Bone marrow (tissue), 2 donors: ENCODE results near the gene COG3.
A peak's percentile ranks its signal among the peaks of the same experiment; 100 is the strongest.

Experiments
- DNase-seq, 2 donors: peaks; one replicate each; lab custom pipeline; 2025; lab: John Stamatoyannopoulos, UW

COG3 gene

DNA sequence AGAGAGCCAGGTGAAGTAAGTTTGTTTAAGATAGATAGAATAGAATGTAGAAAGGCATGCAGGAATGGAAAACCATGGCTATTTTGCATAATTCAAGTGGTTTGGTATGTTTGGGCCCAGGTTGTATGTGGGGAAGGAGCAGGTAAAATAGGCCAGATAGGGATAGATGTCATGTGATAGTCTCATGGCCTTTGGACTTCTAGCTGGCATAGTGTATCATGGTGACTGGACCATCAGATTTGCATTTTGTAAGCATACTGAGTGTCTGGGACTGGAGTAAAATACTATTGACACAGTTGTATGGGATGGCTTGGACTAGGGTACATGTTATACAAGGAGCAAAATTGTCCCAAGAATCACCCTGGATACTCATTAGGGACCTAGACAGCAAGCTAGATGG is 38.9 kb downstream of the COG3 start:
- no peak for DNase-seq

DNA sequence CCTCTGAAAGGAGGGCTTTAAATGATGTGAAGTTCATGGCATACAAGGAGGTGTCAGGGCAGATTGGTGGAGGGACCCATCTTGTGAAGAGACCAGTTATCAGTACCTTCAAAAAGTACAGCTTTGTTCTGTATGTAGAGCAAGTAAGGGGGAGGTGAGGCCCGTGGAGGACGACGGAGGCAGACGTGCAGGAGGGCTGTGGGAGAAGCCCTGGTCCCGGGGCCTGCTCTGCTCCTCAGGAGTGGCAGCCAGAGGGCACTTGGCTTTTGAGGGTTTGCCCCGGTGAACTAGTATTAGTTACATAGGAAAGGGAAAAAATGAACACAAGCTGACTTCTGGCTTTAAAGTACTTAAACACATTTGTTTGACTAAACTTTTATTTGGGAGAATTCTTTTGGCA is 42.1 kb downstream of the COG3 start:
- no peak for DNase-seq

DNA sequence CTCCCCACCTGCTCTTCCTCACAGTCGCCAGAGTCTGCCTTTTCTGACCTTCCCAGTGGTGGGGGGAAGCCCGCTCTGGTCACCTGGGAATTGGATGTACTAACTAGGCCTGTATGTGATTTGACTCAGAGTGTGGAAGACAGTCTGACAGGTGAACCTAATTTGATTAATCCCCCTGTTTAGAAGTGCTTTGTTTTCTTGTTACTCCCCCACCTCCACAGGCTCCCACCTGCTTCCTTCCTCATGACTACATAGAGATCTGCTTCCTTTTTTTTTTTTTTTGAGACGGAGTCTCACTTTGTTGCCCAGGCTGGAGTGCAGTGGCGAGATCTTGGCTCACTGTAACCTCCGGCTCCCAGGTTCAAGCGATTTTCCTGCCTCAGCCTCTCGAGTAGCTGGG is 44.0 kb downstream of the COG3 start:
- DNase-seq, result no peak

DNA sequence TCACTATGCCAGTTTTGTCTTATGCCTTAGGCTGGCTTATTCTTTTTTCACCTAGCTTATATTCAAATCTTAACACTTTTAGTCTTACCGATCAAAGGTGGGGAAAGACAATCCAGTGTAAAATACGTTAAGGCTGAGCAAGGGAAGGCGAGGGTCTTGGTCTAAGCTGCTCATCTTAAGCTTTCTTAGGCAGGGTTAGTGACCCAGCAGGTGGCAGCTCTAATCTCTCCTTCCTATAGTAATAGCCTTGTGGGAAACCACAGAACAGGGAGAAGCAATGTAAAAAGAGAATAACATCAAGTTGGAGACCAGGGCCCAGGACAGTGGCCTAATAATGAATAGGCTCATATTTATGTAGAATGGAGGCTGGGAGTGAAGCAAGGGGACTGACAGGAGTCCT is 45.9 kb downstream of the COG3 start:
- no peak for DNase-seq

DNA sequence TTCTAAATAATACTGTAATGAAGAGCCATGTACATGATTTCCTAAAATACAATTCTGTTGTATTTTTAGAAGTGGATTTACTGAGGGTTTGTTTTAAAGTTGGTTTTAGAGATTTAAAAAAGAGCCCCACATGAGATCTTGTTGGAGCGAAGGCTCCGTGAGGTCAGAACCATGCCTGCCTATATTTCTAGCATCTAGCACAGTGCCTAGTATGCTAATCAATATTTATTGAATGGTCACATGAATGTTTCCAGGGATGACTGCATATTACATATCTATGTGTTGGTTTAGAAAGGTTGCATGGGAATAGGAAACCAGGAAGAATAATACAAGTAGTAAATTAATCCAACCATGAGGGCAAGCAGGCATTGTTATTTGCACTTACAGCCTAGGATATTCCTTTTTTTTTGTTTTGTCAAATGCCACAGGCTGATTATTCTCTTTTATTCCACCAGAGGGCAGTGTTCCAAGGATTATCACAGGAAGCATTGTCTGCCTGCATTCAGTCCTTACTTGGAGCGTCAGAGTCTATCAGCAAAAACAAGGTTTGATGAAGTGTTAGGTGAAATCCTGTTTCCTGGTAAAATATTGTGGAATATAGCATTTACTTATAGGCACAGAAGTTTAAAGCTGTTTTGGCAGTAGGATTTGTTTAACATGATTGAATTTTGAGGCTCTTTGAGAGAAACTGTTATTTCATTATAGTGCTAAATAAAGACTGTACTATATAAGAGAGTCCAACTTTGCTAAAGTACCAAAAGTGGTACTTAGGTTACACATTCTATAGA is 46.8 kb downstream of the COG3 start:
- peak in 1 of 2 donors; percentile 74 for DNase-seq

DNA sequence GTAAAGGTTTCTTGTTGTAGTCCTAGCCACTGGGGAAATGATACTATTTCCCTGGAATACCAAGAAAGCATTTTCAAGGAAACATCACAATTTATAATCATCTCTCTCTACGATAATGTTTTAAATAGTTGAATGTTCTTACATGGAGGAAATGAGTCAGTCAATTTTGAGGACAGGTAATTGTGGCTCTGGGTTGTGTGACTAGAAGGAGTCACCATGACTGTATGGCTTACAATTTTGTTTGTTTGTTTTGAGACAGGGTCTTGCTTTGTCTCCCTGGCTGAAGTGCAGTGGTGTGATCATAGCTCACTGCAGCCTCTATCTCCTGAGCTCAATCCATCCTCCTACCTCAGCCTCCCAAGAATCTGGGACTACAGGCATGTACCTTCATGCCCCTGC is 47.4 kb downstream of the COG3 start:
- no peak for DNase-seq

DNA sequence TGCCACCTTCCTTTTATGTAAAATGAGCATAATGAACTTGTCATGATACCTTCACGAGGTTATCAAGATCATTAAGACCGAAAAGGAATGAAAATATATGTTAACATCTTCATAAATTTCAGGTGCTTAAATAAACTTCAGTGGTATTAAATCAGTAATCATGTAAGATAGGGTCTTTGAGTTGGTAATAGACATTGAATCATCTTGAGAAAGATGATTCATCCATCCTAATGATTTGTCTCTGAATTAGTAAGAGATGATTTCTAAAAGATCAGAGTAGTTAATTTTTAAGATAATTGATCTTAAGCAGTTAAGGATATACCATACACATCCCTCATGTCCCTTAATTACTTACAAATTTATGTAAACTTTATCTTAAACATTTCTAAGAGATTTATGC is 52.0 kb downstream of the COG3 start:
- no peak for DNase-seq

DNA sequence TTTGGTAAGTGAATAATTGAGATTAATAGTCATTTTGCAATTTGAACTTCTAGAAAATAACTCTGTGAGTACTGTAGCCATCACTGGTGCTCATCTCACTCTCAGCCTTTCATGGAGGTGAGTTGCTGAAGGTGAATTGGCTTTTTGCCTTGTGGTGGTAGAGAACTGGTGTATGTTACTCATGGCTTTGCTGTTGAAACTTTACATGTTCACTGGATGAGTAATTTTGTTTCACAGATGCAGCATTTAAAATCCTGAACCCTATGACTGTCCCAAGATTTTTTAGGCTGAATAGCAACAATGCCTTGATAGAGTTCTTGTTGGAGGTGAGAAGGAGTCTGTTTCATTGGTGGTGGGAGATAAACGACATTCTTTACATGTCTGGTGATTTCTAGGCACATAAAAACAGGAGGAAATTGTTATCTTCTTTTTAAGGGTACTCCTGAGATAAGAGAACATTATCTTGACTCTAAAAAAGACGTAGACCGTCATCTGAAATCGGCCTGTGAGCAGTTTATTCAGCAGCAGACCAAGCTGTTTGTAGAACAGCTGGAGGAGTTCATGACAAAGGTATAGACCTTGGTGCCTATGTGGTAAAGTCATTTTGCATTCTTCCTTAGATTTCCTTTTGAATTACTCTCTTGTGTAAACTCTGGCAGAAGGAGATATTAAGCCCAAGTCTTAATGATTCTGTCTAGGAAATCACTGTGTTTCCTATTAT is 53.9 kb downstream of the COG3 start:
- no peak for DNase-seq

DNA sequence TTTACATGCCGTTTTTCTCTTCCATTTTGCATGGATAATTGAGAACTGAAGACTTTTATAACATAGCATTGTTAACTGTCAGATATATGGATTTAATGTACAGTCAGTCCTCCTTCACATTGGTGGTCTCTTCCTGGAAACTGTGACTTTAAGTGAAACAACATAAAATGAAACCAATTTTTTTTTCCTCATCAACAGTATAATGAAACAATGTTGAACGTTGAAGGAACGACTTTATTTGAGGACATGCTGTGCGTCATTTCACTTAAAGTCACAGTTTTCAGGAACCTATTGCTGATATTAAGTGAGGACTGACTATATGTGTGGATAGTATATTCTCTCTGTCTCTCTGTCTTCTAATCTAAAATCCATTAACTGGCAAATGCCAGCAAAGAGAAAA is 54.8 kb downstream of the COG3 start:
- no peak for DNase-seq

DNA sequence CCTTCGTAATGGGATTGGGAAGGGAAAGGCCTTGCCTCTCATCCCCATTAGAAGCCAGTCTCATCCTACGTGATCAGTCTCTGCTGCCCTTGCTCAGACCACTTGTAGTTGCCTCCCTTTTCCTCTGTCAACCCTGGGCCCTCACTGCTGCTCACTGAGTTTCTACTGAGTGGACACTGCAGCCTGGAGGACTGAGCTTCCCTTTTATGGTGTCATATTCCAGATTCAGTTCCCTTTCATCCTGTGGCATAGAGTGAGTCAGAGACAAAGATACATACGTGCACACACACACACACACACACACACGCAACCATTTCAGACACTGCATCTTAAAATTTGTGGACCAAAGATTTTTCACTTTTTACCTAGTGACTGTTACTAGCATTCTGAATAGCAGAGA is 56.6 kb downstream of the COG3 start:
- DNase-seq, result no peak

DNA sequence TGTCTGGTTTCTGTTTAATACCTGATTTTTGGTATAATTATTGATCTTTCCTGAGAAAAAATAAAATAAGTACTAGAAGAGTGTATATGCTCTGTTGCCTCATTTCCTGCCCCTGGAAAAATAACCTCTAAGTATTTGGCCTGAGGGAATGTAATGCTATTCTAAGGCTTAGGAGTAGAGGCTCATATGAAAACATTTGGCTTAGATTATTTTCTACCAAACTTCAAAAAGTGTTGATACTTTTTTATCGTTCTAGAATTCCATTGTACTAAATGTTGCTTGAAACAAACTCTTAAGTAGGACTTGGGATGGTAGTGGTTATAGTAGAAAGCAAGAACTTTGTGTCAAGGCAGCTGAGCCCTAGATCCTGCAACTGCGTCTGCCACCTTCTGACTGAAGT is 57.8 kb downstream of the COG3 start:
- DNase-seq, result no peak

DNA sequence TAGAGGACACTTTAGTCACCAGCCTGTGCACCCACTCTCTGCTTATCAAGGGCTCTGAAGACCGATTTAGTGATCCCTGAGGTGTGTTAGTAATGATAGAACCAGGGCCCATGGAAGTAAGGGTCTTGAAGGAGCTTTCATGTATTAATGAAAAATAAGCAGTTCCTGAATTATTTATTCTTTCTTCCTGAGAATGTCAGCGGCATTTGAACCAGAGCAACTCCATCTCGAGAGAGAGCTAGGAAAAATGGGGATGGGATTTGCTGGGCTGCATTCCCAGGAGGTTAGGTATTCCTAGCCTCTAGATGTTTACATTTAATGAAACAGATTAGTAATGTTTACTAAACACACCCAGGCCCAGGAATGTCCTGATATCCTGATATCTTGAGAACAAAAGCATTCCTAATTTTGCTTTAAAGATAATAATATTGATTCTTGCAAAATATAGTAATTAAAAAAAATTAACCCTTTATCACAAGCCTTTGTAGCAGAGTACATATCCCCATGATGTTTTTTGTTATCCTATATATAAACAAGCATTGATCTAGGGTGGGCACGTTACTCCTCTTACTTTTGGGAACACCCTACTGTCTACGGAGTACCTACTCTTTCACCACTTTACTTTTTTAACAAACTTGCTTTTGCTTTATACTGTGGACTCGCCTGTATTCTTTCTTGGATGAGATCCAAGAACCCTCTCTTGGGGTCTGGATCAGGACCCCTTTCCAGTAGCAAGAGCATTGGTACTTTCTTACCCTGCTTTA is 63.1 kb downstream of the COG3 start:
- no peak for DNase-seq

DNA sequence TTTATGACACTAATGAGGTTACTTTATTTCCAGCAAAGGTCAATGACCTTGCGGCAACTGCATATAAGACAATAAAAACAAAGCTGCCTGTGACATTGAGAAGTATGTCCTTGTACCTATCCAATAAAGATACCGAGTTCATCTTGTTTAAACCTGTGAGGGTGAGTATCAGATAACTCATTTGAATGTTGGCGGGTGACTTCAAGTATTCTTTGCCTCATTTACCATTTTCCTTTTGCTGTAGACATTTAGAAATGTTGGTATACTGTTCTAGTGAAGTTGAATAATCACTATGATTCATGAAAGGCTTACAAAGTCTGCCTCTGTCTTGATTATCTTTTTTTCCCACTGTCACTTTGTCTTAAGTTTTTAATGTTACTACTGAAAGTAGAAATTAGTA is 65.0 kb downstream of the COG3 start:
- DNase-seq, result no peak

DNA sequence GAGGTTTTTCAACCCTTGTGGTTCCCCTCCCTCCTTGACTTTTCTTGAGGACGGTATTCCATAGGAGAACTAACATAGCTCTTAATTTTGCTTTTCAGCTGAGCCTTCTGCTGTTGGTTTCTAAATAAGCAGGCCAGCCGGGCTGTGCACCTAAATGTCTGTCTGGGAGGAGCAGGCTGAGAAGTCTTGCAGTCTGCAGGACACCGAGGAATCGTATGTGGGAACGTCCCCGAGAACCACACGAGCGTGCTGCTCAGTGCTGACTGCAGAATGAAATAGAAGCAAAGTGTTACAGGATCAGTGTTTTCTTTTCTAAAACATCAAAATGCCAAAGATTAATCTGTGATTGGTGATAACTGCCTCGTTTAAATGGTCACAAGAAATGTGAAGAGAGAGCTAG is 69.9 kb downstream of the COG3 start:
- no peak for DNase-seq

DNA sequence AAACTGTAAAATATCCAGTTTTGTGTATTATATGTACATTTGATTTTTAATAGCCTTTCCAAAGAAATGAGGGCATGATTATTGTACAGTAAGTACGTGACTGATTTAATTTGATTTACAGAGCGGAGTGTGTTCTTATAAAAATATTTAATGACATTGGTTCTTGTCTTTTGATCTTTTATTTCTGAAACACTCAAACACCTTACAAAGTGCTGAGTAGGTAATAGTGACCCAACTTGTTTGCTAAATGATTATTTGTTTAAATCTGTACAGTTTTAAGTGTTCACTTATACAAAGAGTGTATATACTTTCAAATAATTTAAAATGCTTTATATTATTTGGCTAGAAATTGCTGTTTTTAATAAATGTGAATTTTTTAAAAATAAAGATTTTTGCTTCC is 71.5 kb downstream of the COG3 start:
- DNase-seq, result no peak

DNA sequence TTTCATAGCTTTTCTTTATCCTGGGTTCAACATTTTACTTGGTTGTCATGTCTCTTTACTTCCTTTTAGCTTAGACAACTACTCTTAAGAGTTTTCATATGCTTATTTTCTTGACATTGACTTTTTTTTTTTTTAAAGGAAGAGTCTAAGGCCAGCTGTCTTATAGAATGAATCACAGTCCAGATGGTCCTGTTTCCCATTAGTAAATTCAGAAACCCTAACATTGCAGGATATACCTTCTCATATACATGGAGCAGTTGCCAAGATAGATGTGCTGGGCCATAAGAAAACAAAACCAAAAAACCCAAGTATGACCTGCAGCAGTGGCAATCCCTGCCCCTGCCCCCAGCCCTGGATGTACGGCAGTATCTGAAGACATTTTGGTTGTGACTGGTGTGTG is 72.8 kb downstream of the COG3 start:
- DNase-seq, result no peak

DNA sequence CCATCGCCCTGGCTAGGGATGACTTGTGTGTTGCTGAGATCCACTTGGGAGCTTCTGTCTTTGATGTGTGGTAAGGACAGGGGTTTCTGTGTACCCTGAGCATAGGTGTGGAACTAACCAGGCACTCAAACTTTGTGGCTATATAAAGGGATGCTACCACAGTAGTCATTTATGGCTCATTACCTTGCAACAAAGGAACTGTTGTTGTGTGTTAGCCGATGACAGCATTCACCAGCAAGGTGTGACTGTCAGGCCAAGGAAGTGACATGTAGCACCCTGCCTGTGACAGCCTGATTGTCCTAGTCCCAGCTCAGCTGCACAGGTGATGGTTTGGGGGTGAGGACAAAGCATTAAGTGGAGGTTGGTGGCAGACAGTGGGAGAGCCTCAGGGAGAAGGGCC is 73.6 kb downstream of the COG3 start:
- no peak for DNase-seq

DNA sequence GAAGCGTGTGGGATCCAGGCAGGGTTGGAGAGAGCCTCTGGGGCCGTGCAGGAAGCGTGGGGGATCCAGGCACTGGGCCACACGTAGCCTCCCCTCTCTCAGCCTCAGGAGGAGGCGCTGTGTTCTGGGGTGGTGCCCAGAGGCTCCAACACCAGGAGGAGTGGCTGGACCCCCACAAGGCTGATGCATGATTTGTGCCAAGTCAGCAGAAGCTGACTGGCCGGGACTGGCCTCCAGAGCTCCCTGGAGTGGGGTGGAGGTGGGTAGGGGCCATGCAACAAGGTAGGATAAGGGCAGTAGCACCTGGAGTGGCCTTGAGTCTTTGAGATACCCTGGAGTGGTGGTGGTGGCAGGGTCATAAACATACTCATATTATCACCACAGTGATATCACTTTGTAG is 75.5 kb downstream of the COG3 start:
- no peak for DNase-seq

DNA sequence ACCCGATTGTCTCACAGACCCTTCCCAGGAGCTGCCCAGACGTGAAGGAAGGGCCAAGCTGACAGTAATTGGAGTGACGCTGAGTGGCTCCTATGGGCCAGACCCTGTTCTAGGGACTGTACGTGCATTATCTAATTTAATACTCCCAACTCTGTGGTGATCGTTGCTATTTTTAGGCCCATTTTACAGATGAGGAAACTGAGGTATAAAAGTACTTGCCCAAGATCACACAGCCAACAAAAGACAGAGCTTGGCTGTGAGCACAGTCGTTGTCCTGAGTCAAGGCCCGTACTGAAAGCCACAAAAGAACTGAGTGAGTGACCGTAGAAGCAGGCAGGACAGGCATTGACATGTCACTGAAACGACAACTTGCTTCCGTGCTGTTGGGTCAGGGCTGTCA is 76.1 kb downstream of the COG3 start:
- DNase-seq, result no peak

DNA sequence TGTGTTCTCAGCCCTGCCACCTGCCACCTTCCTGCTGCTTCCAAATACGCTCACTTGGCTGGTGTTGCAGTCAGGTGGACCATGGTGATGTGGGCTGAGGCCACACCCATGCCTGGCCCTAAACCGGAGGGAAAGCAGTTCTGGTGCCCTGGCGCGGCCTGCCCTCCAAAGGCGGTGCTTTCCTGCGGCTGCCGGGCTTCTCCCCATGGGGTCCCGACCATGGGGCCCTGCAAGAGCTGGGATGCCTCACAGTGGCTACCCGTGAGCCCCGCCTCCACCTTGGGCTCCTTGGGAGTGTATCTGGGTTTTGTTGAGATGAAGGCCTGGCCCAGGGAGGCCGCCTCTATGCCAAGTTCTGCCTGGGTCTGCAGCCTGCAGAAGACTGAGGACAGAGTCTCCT is 77.1 kb downstream of the COG3 start:
- DNase-seq, result no peak

DNA sequence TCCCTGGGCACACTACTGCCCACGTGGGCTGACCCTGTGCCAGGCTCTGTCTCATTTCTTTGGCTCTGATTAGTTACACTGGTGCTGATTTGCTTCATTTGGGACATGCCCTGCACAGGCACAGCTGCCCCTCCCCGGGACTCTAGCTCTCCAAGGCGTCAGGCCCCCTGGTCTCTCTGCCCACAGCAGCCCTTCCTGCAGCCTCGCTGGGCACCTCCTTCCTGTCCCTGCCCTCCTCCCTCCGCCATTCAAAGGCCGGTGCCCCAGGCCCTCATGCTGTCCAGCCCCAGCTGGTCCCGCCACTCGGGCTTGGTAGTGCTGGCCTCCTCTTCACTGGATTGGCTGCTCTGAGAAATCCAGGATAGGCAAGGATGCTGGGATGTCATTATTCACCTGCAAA is 77.7 kb downstream of the COG3 start:
- no peak for DNase-seq

DNA sequence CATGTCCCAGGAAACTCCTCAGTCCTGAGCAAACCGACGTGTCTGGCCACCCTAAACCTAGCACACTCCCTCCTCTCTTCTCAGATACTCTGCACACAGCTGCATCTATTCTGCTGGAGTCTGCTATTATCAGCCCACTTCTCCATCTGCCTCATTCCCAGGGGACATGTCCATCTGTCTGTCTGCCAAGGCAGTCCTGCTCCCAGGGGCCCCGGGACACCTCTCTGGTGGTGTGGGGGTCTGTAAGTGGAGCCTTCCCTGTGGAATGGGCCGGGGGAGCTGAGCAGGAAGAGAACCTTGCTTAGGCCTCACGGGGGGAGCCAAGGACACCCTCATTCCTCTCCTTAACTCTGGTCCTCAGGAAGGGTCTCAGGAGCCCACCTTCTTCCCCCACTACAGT is 78.1 kb downstream of the COG3 start:
- no peak for DNase-seq

DNA sequence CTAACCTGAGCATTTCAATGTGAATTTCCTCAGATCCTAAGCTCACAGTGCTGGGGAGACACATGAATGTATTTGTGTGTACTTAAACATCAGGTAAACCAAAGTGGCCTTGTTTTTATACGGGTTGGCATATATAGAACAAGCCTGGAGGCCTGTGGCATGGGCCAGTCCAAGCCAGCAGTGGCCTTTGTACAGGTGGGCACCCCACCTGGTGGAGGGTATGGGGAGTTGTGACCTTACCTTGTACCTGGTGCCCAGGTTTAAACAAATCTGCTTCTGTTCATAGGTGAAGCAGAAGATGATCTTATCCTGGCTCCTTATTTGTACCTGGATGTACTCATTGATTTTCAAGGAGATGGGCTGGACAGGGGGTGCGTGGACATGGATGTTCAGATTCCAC is 79.8 kb downstream of the COG3 start:
- no peak for DNase-seq
